Neuronal stem cell (in vitro differentiated cells): ENCODE measurements around the gene FHOD3.
"Not testable (repeated sequence)": the region's sequence is repeated elsewhere in the genome, so short reads cannot be mapped to it uniquely, and the experiment has no call there.

ENCODE experiments used
- DNase-seq: peaks from one replicate; pipeline ENCODE4 v3.0.0-alpha.2; 2013; ENCODE audit warnings: low spot score
- H2AFZ ChIP-seq: one replicate; pipeline ENCODE4 v1.6.1; 2013; ENCODE audit warnings: mild to moderate bottlenecking, low read length, inconsistent platforms
- H2AK5ac ChIP-seq: 2 replicates; pipeline ENCODE4 v1.6.1; 2013; ENCODE audit warnings: low read depth, mild to moderate bottlenecking, inconsistent platforms, low read length, moderate library complexity, mixed read lengths
- H2BK120ac ChIP-seq: 2 replicates; pipeline ENCODE4 v1.6.1; 2013; ENCODE audit warnings: low read depth, mild to moderate bottlenecking, inconsistent platforms, low read length, moderate library complexity, mixed read lengths
- H2BK12ac ChIP-seq: one replicate; pipeline ENCODE4 v1.6.1; 2013; ENCODE audit warnings: low read length, inconsistent platforms
- H2BK15ac ChIP-seq: 2 replicates; pipeline ENCODE4 v1.6.1; 2013; ENCODE audit warnings: mild to moderate bottlenecking, low read length, inconsistent platforms, mixed read lengths
- H2BK5ac ChIP-seq: one replicate; pipeline ENCODE4 v1.6.1; 2013; ENCODE audit warnings: inconsistent platforms, mild to moderate bottlenecking, low read length, moderate library complexity
- H3K14ac ChIP-seq: one replicate; pipeline ENCODE4 v1.6.1; 2013; ENCODE audit warnings: low read length, inconsistent platforms
- H3K18ac ChIP-seq: 2 replicates; pipeline ENCODE4 v1.6.1; 2013; ENCODE audit warnings: low read length, inconsistent platforms
- H3K23ac ChIP-seq: 2 replicates; pipeline ENCODE4 v1.6.1; 2013; ENCODE audit warnings: low read depth, mild to moderate bottlenecking, mixed read lengths, low read length, inconsistent platforms; ENCODE audit not compliant: poor library complexity
- H3K27ac ChIP-seq: replicated peaks from 3 replicates; pipeline ENCODE4 v1.5.1; 2013; ENCODE audit warnings: low read length, inconsistent platforms
- H3K27me3 ChIP-seq, 3 experiments: 2 replicates each; pipeline ENCODE4 v1.6.1; 2013; ENCODE audit warnings: low read length in 3 of 3, mild to moderate bottlenecking in 2 of 3, inconsistent platforms in 1 of 3, low read depth in 1 of 3, mixed read lengths in 1 of 3, moderate library complexity in 1 of 3; ENCODE audit not compliant: control insufficient read depth in 3 of 3, insufficient read depth in 3 of 3
- H3K36me3 ChIP-seq, 2 donors: replicated peaks in 1 of 2; 2 replicates each; pipeline ENCODE4 v1.6.1; 2013; ENCODE audit warnings: low read length in 2 of 2; ENCODE audit not compliant: control insufficient read depth in 2 of 2, insufficient read depth in 2 of 2
- H3K4ac ChIP-seq: 2 replicates; pipeline ENCODE4 v1.6.1; 2013; ENCODE audit warnings: inconsistent platforms, mild to moderate bottlenecking, low read length, moderate library complexity
- H3K4me1 ChIP-seq, 2 donors: 1 replicate in 1 of 2; 2 replicates in 1 of 2; pipeline ENCODE4 v1.6.1; 2013; ENCODE audit warnings: low read length in 2 of 2, low read depth in 1 of 2; ENCODE audit not compliant: control insufficient read depth in 2 of 2, insufficient read depth in 1 of 2
- H3K4me2 ChIP-seq: one replicate; pipeline ENCODE4 v1.6.1; 2013; ENCODE audit warnings: mild to moderate bottlenecking, low read length, inconsistent platforms; ENCODE audit not compliant: insufficient read depth, poor library complexity, severe bottlenecking
- H3K4me3 ChIP-seq, 2 donors: 2 replicates each; pipeline ENCODE4 v1.5.1; 2013; ENCODE audit warnings: low read length in 2 of 2, mild to moderate bottlenecking in 2 of 2, inconsistent platforms in 1 of 2, moderate library complexity in 1 of 2
- H3K79me1 ChIP-seq: one replicate; pipeline ENCODE4 v1.6.1; 2013; ENCODE audit warnings: low read depth, mild to moderate bottlenecking, inconsistent platforms, low read length, moderate library complexity
- H3K9ac ChIP-seq: one replicate; pipeline ENCODE4 v1.6.1; 2013; ENCODE audit warnings: mild to moderate bottlenecking, low read depth, low read length, inconsistent platforms; ENCODE audit not compliant: poor library complexity
- H3K9me3 ChIP-seq, 2 donors: replicated peaks in 1 of 2; 2 replicates each; pipeline versions ENCODE3 to v1.6.1; 2013; ENCODE audit warnings: low read length in 2 of 2, mild to moderate bottlenecking in 2 of 2, inconsistent platforms in 1 of 2, low read depth in 1 of 2, mixed read lengths in 1 of 2, moderate library complexity in 1 of 2; ENCODE audit not compliant: control insufficient read depth in 2 of 2, insufficient read depth in 1 of 2
- H4K8ac ChIP-seq: one replicate; pipeline ENCODE4 v1.6.1; 2013; ENCODE audit warnings: low read depth, mild to moderate bottlenecking, inconsistent platforms, low read length, moderate library complexity
- H4K91ac ChIP-seq: one replicate; pipeline ENCODE4 v1.6.1; 2013; ENCODE audit warnings: low read length, low read depth, mild to moderate bottlenecking, inconsistent platforms; ENCODE audit not compliant: poor library complexity
- WGBS, 2 donors: extraction: QIAGEN DNeasy Blood & Tissue Kit; methylation state at CpG; one replicate each; pipeline ENCODE4 v1.1.7; 2013; ENCODE audit warnings: missing lambda C conversion rate in 2 of 2, mixed read lengths in 1 of 2; ENCODE audit not compliant: insufficient read length in 2 of 2, insufficient replicate concordance in 1 of 2; ENCODE audit errors: extremely low coverage in 2 of 2; 5-methylcytosine and 5-hydroxymethylcytosine counted together

FHOD3 gene

GRCh38 chr18:36762074-36762473 lies 464.6 kb downstream of the FHOD3 start:
- no peak overlapping the region for H3K4ac ChIP-seq
- H2AFZ ChIP-seq, result no peak overlapping the region
- no peaks in the 10 kb centered on the region for H3K4me1 ChIP-seq
- no peaks in the 10 kb centered on the region for H3K79me1 ChIP-seq
- H2AK5ac ChIP-seq, result no peak overlapping the region
- H3K4me3 ChIP-seq, result no peak overlapping the region
- H2BK15ac ChIP-seq, result no peak overlapping the region
- no peaks in the 10 kb centered on the region for H3K27me3 ChIP-seq
- no peak overlapping the region for H3K14ac ChIP-seq
- H3K36me3 ChIP-seq, result peaks cover 23 to 76% of the 10 kb centered on the region in 2 donors
- no peak overlapping the region for H3K4me2 ChIP-seq
- peaks cover 2 to 22% of the 10 kb centered on the region in 2 donors for H3K9me3 ChIP-seq
- no peak overlapping the region for H4K8ac ChIP-seq
- H3K9ac ChIP-seq, result no peak overlapping the region
- no peak overlapping the region for H3K23ac ChIP-seq
- no peak overlapping the region for H2BK120ac ChIP-seq
- no peak for DNase-seq
- WGBS, 2 donors, result no CpG with 5 or more reads among the region's 2 CpGs
- H2BK5ac ChIP-seq, result no peak overlapping the region
- H3K18ac ChIP-seq, result no peak overlapping the region
- no peak overlapping the region for H2BK12ac ChIP-seq
- H3K27ac ChIP-seq, result no peak overlapping the region
- H4K91ac ChIP-seq, result no peak overlapping the region

- H2AFZ ChIP-seq, H3K9ac ChIP-seq, H3K18ac ChIP-seq, H3K4me2 ChIP-seq, H2BK120ac ChIP-seq, H3K79me1 ChIP-seq, H4K8ac ChIP-seq, H2BK15ac ChIP-seq, H3K4me3 ChIP-seq, H2AK5ac ChIP-seq, H4K91ac ChIP-seq, H3K4me1 ChIP-seq, H3K27ac ChIP-seq, H2BK5ac ChIP-seq, H3K14ac ChIP-seq, H2BK12ac ChIP-seq, DNase-seq, H3K4ac ChIP-seq, H3K23ac ChIP-seq, H3K27me3 ChIP-seq: not testable (repeated sequence)
- H3K36me3 ChIP-seq, result peaks cover 20 to 68% of the 10 kb centered on the region in 2 donors
- WGBS, 2 donors, result 100% methylated on average over 4 of the region's 26 CpGs; no CpG with 5 or more reads in 1 of the 2 donors
- H3K9me3 ChIP-seq, result peaks cover 2 to 22% of the 10 kb centered on the region in 2 donors
These were observed 465.5 kb downstream of the FHOD3 start for GRCh38 chr18:36762965-36763364.

GRCh38 chr18:36766836-36767235 lies 469.3 kb downstream of the FHOD3 start:
- peaks cover 0 to 22% of the 10 kb centered on the region in 2 donors for H3K9me3 ChIP-seq
- no peak overlapping the region for H3K23ac ChIP-seq
- H3K27me3 ChIP-seq, result no peaks in the 10 kb centered on the region
- DNase-seq, result no peak
- H2BK5ac ChIP-seq, result no peak overlapping the region
- no peak overlapping the region for H2AFZ ChIP-seq
- no peak overlapping the region for H4K8ac ChIP-seq
- H3K9ac ChIP-seq, result no peak overlapping the region
- no peak overlapping the region for H4K91ac ChIP-seq
- H2AK5ac ChIP-seq, result no peak overlapping the region
- H3K4me3 ChIP-seq, result no peak overlapping the region
- no peak overlapping the region for H2BK12ac ChIP-seq
- H3K4me1 ChIP-seq, result no peaks in the 10 kb centered on the region
- H3K14ac ChIP-seq, result no peak overlapping the region
- H3K79me1 ChIP-seq, result no peaks in the 10 kb centered on the region
- no peak overlapping the region for H3K4me2 ChIP-seq
- no CpG with 5 or more reads among the region's 3 CpGs for WGBS, 2 donors
- no peak overlapping the region for H3K27ac ChIP-seq
- H3K18ac ChIP-seq, result no peak overlapping the region
- H2BK15ac ChIP-seq, result no peak overlapping the region
- no peak overlapping the region for H2BK120ac ChIP-seq
- peaks cover 10 to 72% of the 10 kb centered on the region in 2 donors for H3K36me3 ChIP-seq
- H3K4ac ChIP-seq, result no peak overlapping the region

GRCh38 chr18:36769172-36769571 lies 471.7 kb downstream of the FHOD3 start:
- Histone ChIP-seq H3K36me3 (peaks cover 14 to 77% of the 10 kb centered on the region in 2 donors), H2BK120ac (no peak overlapping the region), H2BK12ac (no peak overlapping the region), H3K9me3 (peaks cover 0 to 15% of the 10 kb centered on the region in 2 donors), H3K27me3 (no peaks in the 10 kb centered on the region), H3K23ac (no peak overlapping the region), H3K4me1 (peaks cover 0 to 3% of the 10 kb centered on the region in 2 donors), H3K4ac (no peak overlapping the region), H3K4me3 (no peak overlapping the region), H3K4me2 (no peak overlapping the region), H4K8ac (no peak overlapping the region), H2BK5ac (no peak overlapping the region), H3K18ac (no peak overlapping the region), H3K27ac (no peak overlapping the region), H2AFZ (no peak overlapping the region), H4K91ac (no peak overlapping the region), H3K9ac (no peak overlapping the region), H2BK15ac (no peak overlapping the region), H3K14ac (no peak overlapping the region), H3K79me1 (no peaks in the 10 kb centered on the region), H2AK5ac (no peak overlapping the region)
- no peak for DNase-seq
- no CpG with 5 or more reads among the region's 10 CpGs for WGBS, 2 donors
